B cell (primary cell): ENCODE results near the gene CWC25. TPM values are rescaled to one million over a fixed set of nuclear protein-coding genes. Genes with fewer than 3 reads are reported as not detected.

Experiments used
- ATAC-seq: fragments of 200-7000 bp; cut with Tn5 transposase; one replicate; pipeline ENCODE4 v1.10.0; 2021; ENCODE audit warnings: low read depth, mild to moderate bottlenecking, moderate number of reproducible peaks, moderate library complexity
- CTCF ChIA-PET: fragments of 350-600 bp; sonication (Branson Sonifier 250); formaldehyde crosslinking; loops from one replicate; lab custom pipeline; 2021; ENCODE audit warnings: antibody characterized with exemption, inconsistent platforms; lab: Charles Lee
- POLR2A ChIA-PET: fragments of 350-600 bp; sonication (Branson Sonifier 250); formaldehyde crosslinking; loops from one replicate; lab custom pipeline; 2021; ENCODE audit warnings: antibody characterized with exemption; lab: Charles Lee
- DNase-seq: peaks from one replicate; pipeline ENCODE4 v3.0.0; 2013
- H2AFZ ChIP-seq: 2 replicates; pipeline ENCODE4 v1.6.1; 2012; ENCODE audit warnings: mild to moderate bottlenecking, low read depth, low read length; ENCODE audit not compliant: insufficient read depth, poor library complexity, severe bottlenecking
- H3K27ac ChIP-seq, 2 donors: 1 replicate in 1 of 2; 2 replicates in 1 of 2; pipeline ENCODE4 v1.5.1; 2012 to 2013; ENCODE audit warnings: low read length in 2 of 2, mild to moderate bottlenecking in 2 of 2, moderate library complexity in 1 of 2
- H3K27me3 ChIP-seq, 4 experiments: fragments of 200-600 bp in 1 of 4; sonication (generic) in 1 of 4; replicated peaks in 1 of 4; 1 replicate in 2 of 4; 2 replicates in 2 of 4; pipeline versions ENCODE4 v1.6.1 to v1.7.0; 2013 to 2016; ENCODE audit warnings: low read length in 3 of 4, mild to moderate bottlenecking in 2 of 4, mixed read lengths in 1 of 4, moderate library complexity in 1 of 4; ENCODE audit not compliant: insufficient read depth in 4 of 4, control insufficient read depth in 3 of 4; ENCODE audit errors: control extremely low read depth in 1 of 4
- H3K36me3 ChIP-seq, 2 experiments: replicated peaks in 1 of 2; 1 replicate in 1 of 2; 2 replicates in 1 of 2; pipeline versions ENCODE4 v1.6.1 to v1.7.1; 2013; ENCODE audit warnings: low read length in 1 of 2; ENCODE audit not compliant: insufficient read depth in 2 of 2, control insufficient read depth in 1 of 2; ENCODE audit errors: control extremely low read depth in 1 of 2, extremely low read depth in 1 of 2
- H3K4me1 ChIP-seq, 2 donors: fragments of 200-600 bp in 1 of 2; sonication (generic) in 1 of 2; 1 replicate in 1 of 2; 2 replicates in 1 of 2; pipeline versions ENCODE4 v1.5.1 to v1.6.1; 2013 to 2017; ENCODE audit warnings: low read length in 2 of 2; ENCODE audit not compliant: control insufficient read depth in 2 of 2, insufficient read depth in 2 of 2
- H3K4me2 ChIP-seq: replicated peaks from 2 replicates; pipeline ENCODE3; 2012; ENCODE audit warnings: mild to moderate bottlenecking, low read depth, low read length; ENCODE audit not compliant: poor library complexity, severe bottlenecking
- H3K4me3 ChIP-seq, 5 experiments: fragments of 200-600 bp in 1 of 5; sonication (generic) in 1 of 5; 1 replicate in 3 of 5; 2 replicates in 2 of 5; pipeline versions ENCODE4 v1.5.1 to v1.7.0; 2011 to 2016; ENCODE audit warnings: low read length in 4 of 5, mild to moderate bottlenecking in 4 of 5, low read depth in 2 of 5, control low read depth in 1 of 5, moderate library complexity in 1 of 5; ENCODE audit not compliant: insufficient read depth in 1 of 5; ENCODE audit errors: control extremely low read depth in 1 of 5, extremely low read depth in 1 of 5
- H3K79me2 ChIP-seq: fragments of 200-600 bp; sonication (generic); one replicate; pipeline ENCODE4 v1.6.0; 2016; ENCODE audit warnings: low read length; ENCODE audit not compliant: control insufficient read depth, insufficient read depth
- H3K9ac ChIP-seq: fragments of 200-600 bp; sonication (generic); 2 replicates; pipeline ENCODE4 v1.6.1; 2017; ENCODE audit warnings: mild to moderate bottlenecking, low read length, moderate library complexity
- H3K9me3 ChIP-seq, 3 donors: one replicate each; pipeline versions ENCODE4 v1.6.1 to v1.7.1; 2013; ENCODE audit warnings: low read length in 2 of 3; ENCODE audit not compliant: control insufficient read depth in 2 of 3, insufficient read depth in 1 of 3; ENCODE audit errors: control extremely low read depth in 1 of 3
- H4K20me1 ChIP-seq: 2 replicates; pipeline ENCODE4 v1.6.0; 2012; ENCODE audit warnings: mild to moderate bottlenecking, low read length; ENCODE audit not compliant: insufficient read depth, control insufficient read depth, poor library complexity, severe bottlenecking
- H3K27ac Mint-ChIP-seq: one replicate; pipeline ENCODE4 v1.8.0; 2021; ENCODE audit warnings: mixed read lengths
- H3K27me3 Mint-ChIP-seq: one replicate; pipeline ENCODE4 v1.8.0; 2021; ENCODE audit warnings: mixed read lengths
- H3K4me1 Mint-ChIP-seq: one replicate; pipeline ENCODE4 v1.8.0; 2021; ENCODE audit warnings: mixed read lengths
- H3K4me3 Mint-ChIP-seq: one replicate; pipeline ENCODE4 v1.8.0; 2021; ENCODE audit warnings: mixed read lengths
- H3K9me3 Mint-ChIP-seq: one replicate; pipeline ENCODE4 v1.8.0; 2022; ENCODE audit warnings: mixed read lengths; ENCODE audit not compliant: insufficient read depth
- CTCF ChIP-seq: fragments of 200-600 bp; IDR thresholded peaks from one replicate; pipeline ENCODE4 v1.8.0; 2022; ENCODE audit warnings: antibody characterized with exemption, mild to moderate bottlenecking
- EZH2 ChIP-seq: IDR thresholded peaks from 2 replicates; pipeline ENCODE4 v1.6.1; 2012; ENCODE audit warnings: borderline replicate concordance, low read depth, mild to moderate bottlenecking, moderate library complexity, low read length; ENCODE audit not compliant: insufficient read depth, poor library complexity, severe bottlenecking
- WGBS: methylation state at CpG from one replicate; pipeline ENCODE4 v1.1.5; 2013; ENCODE audit warnings: missing lambda C conversion rate; ENCODE audit not compliant: insufficient coverage; 5-methylcytosine and 5-hydroxymethylcytosine counted together
- intact Hi-C: fragments of 100-400 bp; cut with micrococcal nuclease; formaldehyde crosslinking; loops from one replicate; pipeline ENCODE4 v1.10.0; 2022
- polyA plus RNA-seq: library from polyadenylated mRNA; depleted of rRNA; stranded (reverse); fragments of >200 nt; gene quantifications from 2 replicates; pipeline ENCODE4 v1.2.3, GENCODE V29; 2012
- total RNA-seq, 2 donors: library from RNA; stranded (reverse); fragments of 120-200 nt in 1 of 2; gene quantifications; 1 replicate in 1 of 2; 2 replicates in 1 of 2; pipeline versions ENCODE4 v1.2.3 to v1.2.4, GENCODE V29; 2013 to 2022

Gene CWC25
- total and polyA plus RNA-seq, 2 donors (not counting 1 experiment from before 2014, with no cell fraction given), result 39.3 to 40.8 TPM

DNA sequence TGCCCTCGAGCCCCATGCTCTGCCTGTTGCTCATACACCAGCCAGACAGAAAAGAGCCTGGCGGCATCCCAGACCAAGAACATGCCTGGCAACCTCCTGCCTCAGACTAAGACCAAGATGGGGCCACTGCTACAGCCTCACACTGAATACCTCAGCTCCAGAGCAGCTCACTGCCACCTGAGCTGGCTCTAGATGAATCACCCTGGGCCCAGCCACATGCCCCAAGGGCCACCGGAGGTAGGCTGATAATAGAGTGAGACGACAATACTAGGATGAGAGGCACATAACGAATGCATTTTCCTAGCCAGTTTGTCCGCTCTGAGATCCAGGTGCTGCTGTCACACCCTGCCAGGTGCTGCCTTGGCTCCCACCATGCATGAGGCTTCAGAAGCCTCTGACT is 38.7 kb downstream of the CWC25 start:
- no peak for TF ChIP-seq CTCF
- no peak for TF ChIP-seq EZH2
- Histone ChIP-seq H2AFZ (no peak overlapping the region), H3K4me3 (no peak overlapping the region), H3K27ac (no peak overlapping the region), H3K4me1 (no peaks in the 10 kb centered on the region), H3K36me3 (peaks cover 16 to 49% of the 10 kb centered on the region in 2 experiments), H3K9ac (no peak overlapping the region), H4K20me1 (peaks cover 26% of the 10 kb centered on the region), H3K4me2 (no peak overlapping the region), H3K9me3 (no peaks in the 10 kb centered on the region), H3K79me2 (peaks cover 45% of the 10 kb centered on the region), H3K27me3 (no peaks in the 10 kb centered on the region)
- ATAC-seq, result no peak
- no peaks in the 10 kb centered on the region for H3K4me1 Mint-ChIP-seq
- WGBS, result 94% methylated on average over 6 of the region's 6 CpGs
- no peaks in the 10 kb centered on the region for H3K9me3 Mint-ChIP-seq
- intact Hi-C loops, result no loop called here
- CTCF ChIA-PET, result interaction anchor here (1.5 kb wide), 1 partner anchor 12 kb away, joined by 4 read pairs; no protein-coding TSS in a partner anchor
- no peak overlapping the region for H3K4me3 Mint-ChIP-seq
- no peak overlapping the region for H3K27ac Mint-ChIP-seq
- POLR2A ChIA-PET, result no interaction called here
- DNase-seq, result no peak
- no peaks in the 10 kb centered on the region for H3K27me3 Mint-ChIP-seq

- Mint-ChIP-seq H3K4me1 (no peaks in the 10 kb centered on the region), H3K4me3 (no peak overlapping the region), H3K27ac (no peak overlapping the region), H3K27me3 (no peaks in the 10 kb centered on the region), H3K9me3 (no peaks in the 10 kb centered on the region)
- ATAC-seq, result no peak
- POLR2A ChIA-PET, result interaction anchor here (0.6 kb wide), 1 partner anchor 199 kb away, joined by 3 read pairs; no protein-coding TSS in a partner anchor
- Histone ChIP-seq H3K4me1 (no peaks in the 10 kb centered on the region), H4K20me1 (peaks cover 11% of the 10 kb centered on the region), H3K27ac (no peak overlapping the region), H3K9ac (no peak overlapping the region), H3K9me3 (no peaks in the 10 kb centered on the region), H3K4me2 (no peak overlapping the region), H3K36me3 (peaks cover 17 to 77% of the 10 kb centered on the region in 2 experiments), H3K27me3 (no peaks in the 10 kb centered on the region), H3K79me2 (peaks cover 15% of the 10 kb centered on the region), H2AFZ (no peak overlapping the region), H3K4me3 (no peak overlapping the region)
- intact Hi-C loops, result no loop called here
- TF ChIP-seq EZH2, result no peak
- TF ChIP-seq CTCF, result no peak
- DNase-seq, result no peak
- CTCF ChIA-PET, result no interaction called here
- 100% methylated on average over 2 of the region's 3 CpGs for WGBS
Measured at GRCh38 chr17:38783227-38783626, 41.9 kb downstream of the CWC25 start.
